Measurements from ENCODE around the gene S100B. TPM values are rescaled to one million over a fixed set of nuclear protein-coding genes. Genes with fewer than 3 reads are reported as not detected.

Gene S100B
- total RNA-seq, 1 experiment from 2014 or later: not detected

GRCh38 chr21:46636550-46637285 lies 31.8 kb upstream of the S100B start (continued):
- TF ChIP-seq SIN3A (IDR thresholded peaks at IDR 0.05; ENCODE audit: low read depth): no peak

GRCh38 chr21:46636181-46636512 lies 31.3 kb upstream of the S100B start:
- ATAC-seq: no peak
- Histone ChIP-seq H3K9ac (ENCODE audit: low read length) (peak overlapping the region; percentile 74), H3K4me3 (replicated peaks in 1 of 2; ENCODE audit: low read depth in 1 of 2, low read length in 2 of 2) (peak overlapping the region; percentile 75 to 88), H2AFZ (ENCODE audit: low read depth, low read length, poor library complexity, severe bottlenecking) (no peak overlapping the region), H3K9me2 (ENCODE audit: insufficient read depth) (no peaks in the 10 kb centered on the region), H3K79me2 (ENCODE audit: insufficient read depth, low read length) (peaks cover 36% of the 10 kb centered on the region), H3K9me3 (ENCODE audit: control insufficient read depth in 1 of 2, insufficient read depth in 1 of 2, low read depth in 1 of 2, low read length in 2 of 2) (no peaks in the 10 kb centered on the region), H4K20me1 (ENCODE audit: insufficient read depth) (no peaks in the 10 kb centered on the region), H3K4me1 (ENCODE audit: control insufficient read depth in 1 of 2, insufficient read depth in 2 of 2, low read length in 2 of 2) (peaks cover 7 to 26% of the 10 kb centered on the region in 2 experiments; a peak in 3 of 4 replicates), H3K4me2 (ENCODE audit: low read length) (peak overlapping the region; percentile 93), H3K27ac (ENCODE audit: low read depth, low read length) (peak overlapping the region; percentile 99), H3K36me3 (ENCODE audit: control insufficient read depth in 1 of 2, insufficient read depth in 2 of 2, low read length in 2 of 2) (no peaks in the 10 kb centered on the region), H3K27me3 (ENCODE audit: insufficient read depth, low read length) (no peaks in the 10 kb centered on the region)
- CTCF ChIA-PET: interaction anchor here (1.1 kb wide), 1 partner anchor 663 kb away, joined by 3 read pairs; no protein-coding TSS in a partner anchor
- RAD21 ChIA-PET (ENCODE audit: low non-redundant PET in 1 of 2, low total read pairs in 2 of 2, uncharacterized antibody in 2 of 2, unreplicated experiment in 2 of 2): no interaction called here
- TF ChIP-seq CTCF (IDR thresholded peaks at IDR 0.05 in 2 of 3, conservative IDR thresholded peaks at IDR 0.05 in 1 of 3; ENCODE audit: borderline replicate concordance in 1 of 3, insufficient read depth in 1 of 3, low read depth in 2 of 3, low read length in 2 of 3) (no peak), ELF1 (IDR thresholded peaks at IDR 0.05; ENCODE audit: borderline replicate concordance, low read depth) (no peak), EZH2phosphoT487 (IDR thresholded peaks at IDR 0.05; ENCODE audit: borderline replicate concordance) (no peak), CEBPB (IDR thresholded peaks at IDR 0.05; ENCODE audit: low read depth) (no peak), JUND (IDR thresholded peaks at IDR 0.05) (no peak), MAX (IDR thresholded peaks at IDR 0.05) (no peak), ZNF274 (IDR thresholded peaks at IDR 0.05; ENCODE audit: low read depth, low read length) (no peak), FOSL1 (IDR thresholded peaks at IDR 0.05; ENCODE audit: low read depth) (no peak), POLR2A (IDR thresholded peaks at IDR 0.05; ENCODE audit: borderline replicate concordance, extremely low read depth, insufficient read depth, insufficient read length) (no peak), RAD21 (IDR thresholded peaks at IDR 0.05; ENCODE audit: low read depth) (no peak), EZH2 (IDR thresholded peaks at IDR 0.05) (no peak)
- no TSS peak for BruUV-seq (replicated peaks)
- DNase-seq (ENCODE audit: low read depth, low spot score): no peak
- intact Hi-C loops (cut with micrococcal nuclease): no loop called here
- POLR2A ChIA-PET: interaction anchor here (1.0 kb wide), 1 partner anchor 493 kb away, joined by 4 read pairs; no protein-coding TSS in a partner anchor
